NCI-H2196 treated with DMSO at 0.1 percent for 48 hours (cell line): ENCODE measurements around the gene GCKR.

ENCODE experiments used
- DNase-seq: peaks from one replicate; lab custom pipeline; 2025; ENCODE audit not compliant: unreplicated experiment; lab: John Stamatoyannopoulos, UW

The GCKR gene, protein sequence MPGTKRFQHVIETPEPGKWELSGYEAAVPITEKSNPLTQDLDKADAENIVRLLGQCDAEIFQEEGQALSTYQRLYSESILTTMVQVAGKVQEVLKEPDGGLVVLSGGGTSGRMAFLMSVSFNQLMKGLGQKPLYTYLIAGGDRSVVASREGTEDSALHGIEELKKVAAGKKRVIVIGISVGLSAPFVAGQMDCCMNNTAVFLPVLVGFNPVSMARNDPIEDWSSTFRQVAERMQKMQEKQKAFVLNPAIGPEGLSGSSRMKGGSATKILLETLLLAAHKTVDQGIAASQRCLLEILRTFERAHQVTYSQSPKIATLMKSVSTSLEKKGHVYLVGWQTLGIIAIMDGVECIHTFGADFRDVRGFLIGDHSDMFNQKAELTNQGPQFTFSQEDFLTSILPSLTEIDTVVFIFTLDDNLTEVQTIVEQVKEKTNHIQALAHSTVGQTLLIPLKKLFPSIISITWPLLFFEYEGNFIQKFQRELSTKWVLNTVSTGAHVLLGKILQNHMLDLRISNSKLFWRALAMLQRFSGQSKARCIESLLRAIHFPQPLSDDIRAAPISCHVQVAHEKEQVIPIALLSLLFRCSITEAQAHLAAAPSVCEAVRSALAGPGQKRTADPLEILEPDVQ

DNA sequence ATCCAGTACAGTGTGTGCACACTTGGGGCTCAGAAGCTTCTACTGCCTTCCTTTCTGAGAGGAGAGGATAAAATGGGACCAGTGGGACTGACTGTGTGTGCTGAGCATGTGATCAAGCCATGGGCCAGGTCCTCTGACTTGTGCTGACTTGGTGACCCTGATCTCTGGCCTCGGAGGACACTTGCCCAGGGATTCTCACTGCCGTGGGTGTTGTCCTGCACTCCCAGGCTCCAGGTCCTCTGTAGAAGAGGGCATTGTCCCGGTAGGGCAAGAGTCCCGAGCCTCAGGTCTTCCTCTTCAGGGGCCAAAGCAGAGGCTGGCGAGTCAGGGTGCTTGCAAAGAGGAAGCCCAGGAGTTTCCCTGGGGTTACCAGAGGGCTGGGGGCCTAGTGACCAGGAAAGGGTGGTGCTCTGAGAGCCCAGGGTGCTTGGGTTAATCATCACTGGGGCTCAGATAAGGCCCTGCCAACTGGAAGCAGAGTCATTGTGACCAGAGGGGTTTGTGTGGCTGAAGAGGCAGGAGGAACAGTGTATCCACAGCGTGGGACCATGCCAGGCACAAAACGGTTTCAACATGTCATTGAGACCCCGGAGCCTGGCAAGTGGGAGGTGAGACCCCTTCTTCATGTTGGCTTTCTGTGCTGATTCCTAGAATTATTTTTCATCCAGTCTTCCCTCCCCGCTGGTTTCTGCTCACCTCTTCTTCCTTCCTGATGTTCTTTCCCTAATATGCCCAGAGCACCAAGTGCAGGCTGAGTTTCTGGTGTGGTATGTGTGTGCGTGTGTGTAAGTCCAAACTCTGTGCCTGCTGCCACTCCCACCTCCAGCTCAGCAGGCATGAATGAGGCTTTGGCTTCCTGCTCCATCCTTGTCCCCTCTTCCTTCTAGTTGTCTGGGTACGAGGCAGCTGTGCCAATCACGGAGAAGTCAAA lies at the start of gene GCKR:
Gene GCKR, plus strand, starts transcription at position 483 of the 931 bp plus-strand sequence. Its CDS starts 66 bp downstream, at position 549.
- DNase-seq: no peak

DNA sequence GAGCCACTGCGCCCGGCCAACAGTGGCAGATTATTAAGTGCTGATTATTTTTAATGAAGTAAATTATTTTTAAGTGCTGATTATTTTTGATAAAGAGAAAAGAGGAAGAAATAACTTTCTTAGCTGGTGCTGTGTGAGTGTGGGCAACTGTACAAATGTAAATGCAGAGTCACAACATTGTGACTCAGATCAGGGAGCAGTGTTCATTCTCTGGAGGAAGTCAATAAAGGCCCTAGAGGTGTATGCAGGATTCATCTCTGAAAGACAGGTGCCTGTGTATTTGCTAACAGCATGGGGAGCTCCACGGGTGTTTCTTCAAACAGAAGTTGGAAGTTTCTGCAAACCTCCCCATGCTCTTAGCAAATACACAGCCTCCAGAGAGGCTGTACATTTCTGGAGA lies 48.3 kb upstream of the GCKR start:
- no peak for DNase-seq

DNA sequence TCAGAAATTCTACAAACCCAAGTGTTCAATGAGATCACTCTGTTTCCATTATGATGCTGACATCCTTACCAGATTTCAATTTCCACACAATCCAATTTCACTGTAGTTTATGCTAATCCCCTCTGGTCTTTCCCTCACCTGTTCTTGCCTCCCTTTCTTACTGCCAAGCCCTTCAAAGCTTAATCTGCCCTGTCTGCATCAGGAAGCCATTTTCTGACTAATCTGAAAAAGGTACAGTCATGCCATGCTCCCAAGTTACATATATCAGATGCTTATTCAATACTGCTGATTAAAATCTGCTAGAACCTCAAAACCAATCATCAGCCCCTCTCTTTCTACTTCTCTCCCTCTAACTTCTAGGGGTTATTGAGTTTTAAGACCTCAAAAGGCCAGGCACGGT lies 45.5 kb upstream of the GCKR start:
- no peak for DNase-seq

DNA sequence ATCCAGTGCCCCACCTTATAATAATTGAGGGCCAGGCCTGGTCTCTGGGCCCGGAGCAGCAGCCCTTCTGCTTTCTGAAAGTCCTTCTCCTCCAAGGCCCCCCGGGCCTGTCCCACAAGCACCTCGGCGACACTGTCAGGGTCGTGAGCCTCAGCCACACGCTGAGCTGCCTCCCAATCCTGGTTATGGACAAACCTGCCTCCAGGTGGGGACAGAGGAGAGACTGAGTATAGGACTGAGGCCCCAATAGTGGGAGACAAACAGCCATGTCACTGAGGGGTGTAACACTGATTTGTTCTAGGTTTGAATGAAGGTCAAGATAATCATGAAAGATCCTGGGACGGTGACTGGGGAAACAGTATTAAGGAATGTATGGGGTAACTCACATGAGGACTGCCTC lies 42.7 kb upstream of the GCKR start:
- DNase-seq: no peak

DNA sequence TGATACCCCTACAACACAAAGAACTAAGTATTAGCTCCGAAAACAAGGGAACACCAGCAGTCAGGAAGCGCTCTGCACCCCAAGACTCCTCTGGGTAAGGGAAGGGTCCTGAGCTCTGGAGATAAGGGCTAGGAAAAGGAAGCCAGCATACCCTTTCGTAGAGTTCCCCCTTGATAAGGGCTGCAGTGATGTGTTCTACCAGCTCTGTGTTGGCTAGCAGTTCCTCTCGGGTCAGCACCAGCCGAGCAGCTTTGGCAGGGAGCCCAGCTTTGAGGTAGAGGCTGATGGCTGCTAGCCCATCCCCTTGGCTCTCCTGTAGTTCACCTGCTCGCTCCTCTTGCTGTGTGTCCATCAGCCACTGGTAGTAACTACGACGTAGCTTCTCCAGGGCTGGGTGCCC lies 35.5 kb upstream of the GCKR start:
- DNase-seq: peak; percentile 64

DNA sequence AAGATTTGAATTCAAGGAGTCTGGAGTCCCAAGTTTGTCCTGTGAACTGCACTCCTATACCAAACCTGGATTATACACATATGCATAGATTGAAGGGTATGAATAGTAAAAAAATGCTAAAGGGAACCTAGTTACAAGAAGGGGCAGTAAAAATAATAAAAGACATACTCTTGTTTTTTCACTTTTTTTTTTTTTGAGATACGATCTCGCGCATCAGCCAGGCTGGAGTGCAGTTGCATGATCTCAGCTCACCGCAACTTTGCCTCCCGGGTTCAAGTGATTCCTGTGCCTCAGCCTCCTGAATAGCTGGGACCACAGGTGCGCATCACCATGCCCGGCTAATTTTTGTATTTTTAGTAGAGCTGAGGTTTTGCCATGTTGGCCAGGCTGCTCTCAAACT lies 32.2 kb upstream of the GCKR start:
- no peak for DNase-seq

DNA sequence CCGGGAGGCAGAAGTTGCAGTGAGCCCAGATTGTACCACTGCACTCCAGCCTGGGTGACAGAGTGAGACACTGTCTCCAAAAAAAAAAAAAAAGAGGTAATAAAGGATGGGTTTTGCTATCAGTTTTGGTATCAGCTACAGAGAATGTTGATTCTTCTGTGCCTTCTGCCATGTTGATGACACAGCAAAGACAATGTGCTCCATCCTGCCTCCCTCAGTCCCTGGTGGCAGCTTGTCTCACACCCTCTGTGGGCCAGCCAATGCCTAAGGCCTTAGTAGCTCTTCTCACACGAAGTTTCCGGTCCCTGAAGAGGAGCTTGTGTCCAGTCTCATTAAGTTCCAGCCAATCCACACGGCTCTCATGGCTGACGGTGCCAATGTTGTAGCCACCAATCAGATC lies 24.7 kb upstream of the GCKR start:
- no peak for DNase-seq

DNA sequence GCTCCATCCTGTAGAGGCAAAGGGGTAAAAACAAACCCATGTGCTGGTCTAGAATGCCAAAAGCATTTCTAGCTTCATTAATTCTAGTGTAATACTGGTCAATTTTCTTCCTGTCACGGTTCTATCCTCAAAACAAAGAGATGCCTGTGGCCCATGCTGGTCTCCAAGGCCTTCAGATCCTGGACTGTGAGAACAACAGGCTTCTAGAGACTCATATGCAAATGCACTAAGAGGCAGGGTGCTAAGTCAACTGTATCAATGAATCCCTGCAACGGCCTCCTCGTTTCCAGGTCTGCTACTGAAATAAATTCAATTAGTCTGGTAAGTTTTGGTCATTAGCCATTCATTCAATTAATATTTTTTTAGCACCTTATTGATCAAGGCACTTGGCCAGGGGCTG lies 11.1 kb upstream of the GCKR start:
- DNase-seq: no peak

DNA sequence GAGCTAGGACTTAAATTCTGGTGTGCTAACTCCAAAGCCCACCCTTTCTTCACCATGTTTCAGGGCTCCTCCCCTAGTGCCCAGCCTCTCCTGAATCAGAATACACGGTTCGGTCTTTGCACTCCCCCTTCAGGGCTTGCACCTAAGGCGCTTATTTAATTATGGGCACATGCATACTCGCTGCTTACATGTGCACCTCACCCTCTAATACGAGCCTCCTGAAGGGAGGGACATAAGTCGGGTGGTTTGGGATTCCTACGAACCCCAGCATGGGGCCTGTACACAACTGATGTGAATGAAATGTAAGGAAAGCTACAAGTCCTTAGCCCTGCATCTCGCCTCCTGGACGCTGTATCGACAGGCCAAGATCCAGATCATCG lies 7.5 kb upstream of the GCKR start:
- DNase-seq: peak; percentile 34

DNA sequence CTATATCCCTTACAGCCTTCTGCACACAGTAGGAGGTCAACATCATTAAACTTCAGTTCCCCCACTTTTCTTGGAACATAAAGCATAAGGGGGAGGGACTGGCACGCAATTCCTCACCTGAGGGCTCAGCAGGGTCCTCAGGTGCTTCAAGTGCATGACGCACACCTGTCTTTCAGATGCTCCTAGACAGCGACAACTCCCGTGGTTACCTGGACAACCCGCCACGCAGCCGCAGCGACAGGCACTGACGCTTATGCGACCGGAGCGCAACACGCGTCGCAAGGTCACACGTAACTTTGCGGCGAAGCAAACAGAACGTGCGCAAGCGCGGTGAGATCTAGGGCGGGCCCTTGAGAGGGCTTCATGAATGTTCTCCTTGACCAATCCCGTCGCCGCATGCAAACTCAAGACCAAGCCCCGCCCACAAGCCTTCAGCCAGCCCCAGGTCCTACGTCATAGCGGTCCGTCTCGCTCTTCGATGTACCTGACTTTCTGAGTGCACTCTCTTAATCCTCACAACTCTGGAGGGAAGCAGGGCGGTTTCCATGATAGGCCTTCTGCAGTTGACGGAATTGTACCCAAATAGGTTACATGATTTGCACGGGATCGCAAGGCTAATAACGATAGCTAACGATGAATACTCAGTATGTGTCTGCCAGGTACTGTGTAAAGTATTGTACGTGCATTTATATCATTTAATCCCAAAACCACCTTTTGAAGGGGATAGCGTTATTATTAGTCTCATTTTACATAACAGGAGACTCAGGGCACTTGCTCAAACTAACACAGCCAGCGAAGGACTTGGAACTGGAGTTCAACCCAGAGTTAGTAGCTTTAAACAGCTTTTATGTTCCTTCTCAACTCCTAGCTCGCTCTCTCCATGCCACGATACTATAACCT lies 6.9 kb upstream of the GCKR start, which contains the start of gene IFT172:
Gene IFT172, minus strand, starts transcription at position 246 of the 900 bp plus-strand sequence. Its CDS starts 90 bp downstream, at position 156.
- peak; percentile 98 for DNase-seq

DNA sequence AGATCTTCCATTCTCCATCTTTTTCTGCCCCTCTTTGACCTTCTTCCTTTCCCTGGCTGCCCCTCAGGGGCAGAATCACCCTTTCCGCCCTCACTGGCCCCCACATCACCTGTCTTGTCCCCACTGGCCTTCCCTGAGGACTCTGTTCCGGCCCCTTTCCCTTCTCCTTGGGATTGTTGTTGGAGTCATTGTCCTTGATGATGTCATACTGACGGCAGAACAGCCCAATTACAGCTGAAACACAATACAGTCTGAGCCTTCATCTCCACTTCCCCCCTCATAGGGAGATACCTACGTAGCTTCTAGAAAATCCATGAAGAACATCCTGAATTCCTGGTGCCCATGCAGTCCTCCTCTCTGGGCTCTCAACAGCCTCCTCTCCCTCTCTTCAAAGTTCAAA lies 4.1 kb upstream of the GCKR start:
- DNase-seq: no peak

DNA sequence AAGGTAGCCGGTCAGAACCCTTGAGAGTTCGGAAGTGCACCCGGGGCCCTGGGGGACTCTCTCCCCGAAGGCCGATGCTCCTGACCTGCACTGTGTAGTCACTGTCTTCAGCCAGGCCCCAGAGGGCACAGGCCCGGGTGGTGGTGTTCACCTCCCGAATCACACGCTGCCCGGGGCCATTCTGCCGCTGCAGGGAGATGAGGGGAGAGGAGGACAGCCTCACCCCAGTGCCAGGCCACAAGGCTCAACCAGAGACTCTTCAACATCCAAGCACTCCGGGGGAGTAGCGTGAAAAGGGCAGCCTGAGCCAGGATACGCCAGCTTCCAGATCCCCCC lies 2.7 kb upstream of the GCKR start:
- DNase-seq: no peak

DNA sequence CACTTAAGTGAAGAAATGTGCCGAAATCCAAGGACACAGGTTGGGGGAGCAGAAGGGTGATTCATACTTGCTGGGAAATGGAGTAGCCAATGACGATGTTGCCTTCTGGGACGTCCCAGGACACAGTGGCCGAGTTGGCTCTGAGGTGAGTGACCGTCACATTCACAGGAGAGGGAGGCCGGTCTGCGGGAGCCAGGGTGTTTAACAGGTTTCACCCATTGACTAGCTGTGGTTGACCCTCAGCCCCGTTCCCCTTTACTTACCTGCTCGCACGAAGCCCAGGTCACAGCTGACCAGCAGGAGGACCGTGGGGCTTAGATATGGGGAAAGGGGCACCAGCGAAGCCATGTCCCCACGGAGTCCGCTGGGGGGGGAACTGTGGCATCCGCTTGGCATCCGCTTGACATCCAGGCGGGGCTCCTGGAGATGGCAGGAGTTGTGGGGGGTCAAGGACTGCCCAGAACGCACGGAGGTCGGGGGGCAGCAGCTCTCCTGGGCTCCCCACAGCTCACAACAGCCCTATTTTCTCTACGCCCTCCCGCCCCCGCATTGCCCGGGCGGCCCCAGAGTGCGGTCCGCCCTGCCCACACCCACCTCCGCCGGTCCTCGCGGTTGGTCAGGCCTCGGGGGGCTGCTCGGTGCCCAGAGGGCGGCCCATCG lies 2.2 kb upstream of the GCKR start:
- DNase-seq: no peak

DNA sequence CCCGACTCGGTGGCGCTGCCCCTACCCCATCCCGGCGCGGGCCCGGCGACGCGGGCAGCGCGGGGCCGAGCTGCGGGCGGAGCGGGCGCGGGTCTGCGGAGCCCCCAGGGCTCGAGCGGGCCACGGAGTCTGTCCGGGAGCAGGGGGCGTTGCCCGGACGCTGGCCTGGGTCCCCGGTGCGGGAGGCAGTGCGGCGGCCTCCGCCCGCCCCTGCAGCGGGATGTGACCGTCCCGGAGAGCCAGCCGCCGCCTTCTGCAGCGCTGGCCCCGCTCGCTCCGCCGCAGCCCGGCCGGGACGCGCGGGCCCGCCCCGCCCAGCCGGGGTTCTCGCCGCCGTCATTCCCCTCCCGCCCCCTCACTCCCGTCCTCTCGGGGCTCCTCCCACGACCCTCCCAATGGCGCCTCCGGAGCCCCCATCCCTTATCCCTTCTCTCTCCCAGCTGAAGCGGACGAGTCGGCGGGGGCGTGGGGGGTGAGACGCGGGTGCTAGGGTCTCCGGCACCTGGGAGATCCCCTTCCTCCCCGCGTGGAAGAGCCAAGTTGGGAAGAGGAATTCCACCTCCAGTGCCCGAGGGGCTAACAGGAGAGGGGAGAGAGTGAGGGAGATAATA lies 1.6 kb upstream of the GCKR start, which contains the start of gene FNDC4:
Gene FNDC4, minus strand, starts transcription at position 257 of the 611 bp plus-strand sequence. CDS start 521 bp downstream, outside the sequence.
- no peak for DNase-seq

DNA sequence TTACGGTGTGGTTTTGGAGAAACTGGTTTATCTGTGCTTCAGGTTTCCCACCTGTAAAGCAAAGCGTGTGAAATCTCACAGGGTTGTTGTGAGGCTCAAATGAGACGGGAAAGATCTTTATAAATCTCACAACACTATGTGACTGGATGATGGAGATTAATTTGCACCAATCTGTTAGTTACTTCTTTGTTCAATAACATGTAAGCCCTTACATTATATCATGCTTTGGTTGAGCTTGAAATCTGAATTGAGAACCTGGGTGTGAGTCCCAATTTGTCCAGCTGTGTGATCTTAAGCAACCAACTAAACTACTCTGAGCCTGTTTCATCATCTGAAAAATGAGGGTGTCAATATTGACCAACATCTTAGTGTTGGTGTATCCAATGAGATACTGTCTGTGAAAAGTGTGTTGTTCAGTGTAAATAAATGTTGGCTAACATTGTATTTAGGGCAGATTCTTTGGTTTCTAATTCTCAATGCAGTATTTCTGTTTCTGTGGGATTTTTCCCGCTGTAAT lies 741 bp upstream of the GCKR start:
- no peak for DNase-seq

DNA sequence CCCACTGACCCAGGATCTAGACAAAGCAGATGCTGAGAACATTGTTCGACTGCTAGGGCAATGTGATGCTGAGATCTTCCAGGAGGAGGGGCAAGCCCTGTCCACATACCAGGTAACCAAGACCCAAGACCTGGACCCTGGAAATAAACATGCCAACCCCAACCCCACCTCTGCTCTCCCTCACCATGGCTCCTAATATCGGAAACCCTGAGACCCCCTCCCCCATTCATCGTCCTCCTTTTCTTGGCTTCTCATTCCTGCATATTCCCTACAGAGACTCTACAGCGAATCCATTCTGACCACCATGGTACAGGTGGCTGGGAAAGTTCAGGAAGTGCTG lies 619 bp downstream of the GCKR start:
- DNase-seq: no peak

DNA sequence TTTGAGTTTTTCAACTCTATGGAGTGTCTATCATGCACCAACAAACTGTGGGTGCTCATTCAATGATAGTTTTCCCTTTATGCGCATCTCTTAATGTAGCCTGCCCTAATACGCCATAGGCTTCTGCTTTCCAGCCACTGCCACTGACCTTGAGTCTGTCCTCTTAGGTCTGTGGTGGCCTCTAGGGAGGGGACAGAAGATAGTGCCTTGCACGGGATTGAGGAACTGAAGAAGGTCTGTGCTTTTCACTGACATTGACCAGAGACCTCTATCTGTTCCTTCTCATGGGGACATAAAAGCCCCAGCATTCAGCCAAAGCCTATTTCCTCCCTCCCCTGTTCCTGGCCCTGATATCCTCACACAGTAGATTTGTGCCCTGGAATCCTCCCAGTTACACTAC lies 2.3 kb downstream of the GCKR start:
- DNase-seq: no peak

DNA sequence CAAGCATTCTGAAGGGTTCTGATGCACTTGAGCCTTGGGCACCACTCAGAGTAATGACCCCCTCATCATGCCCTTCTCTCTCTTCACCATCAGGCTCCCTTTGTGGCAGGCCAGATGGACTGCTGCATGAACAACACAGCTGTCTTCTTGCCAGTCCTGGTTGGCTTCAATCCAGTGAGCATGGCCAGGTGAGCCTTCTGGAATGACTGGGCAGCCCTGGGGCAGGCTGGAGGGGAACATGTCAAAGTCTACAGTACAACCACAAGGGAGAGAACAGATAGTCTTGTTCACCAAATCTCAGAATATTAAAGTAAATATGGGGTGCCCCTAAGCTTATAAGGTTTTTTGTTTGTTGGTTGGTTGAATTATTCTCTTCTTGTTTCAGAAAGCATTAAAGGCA lies 4.4 kb downstream of the GCKR start:
- DNase-seq: peak; percentile 39

DNA sequence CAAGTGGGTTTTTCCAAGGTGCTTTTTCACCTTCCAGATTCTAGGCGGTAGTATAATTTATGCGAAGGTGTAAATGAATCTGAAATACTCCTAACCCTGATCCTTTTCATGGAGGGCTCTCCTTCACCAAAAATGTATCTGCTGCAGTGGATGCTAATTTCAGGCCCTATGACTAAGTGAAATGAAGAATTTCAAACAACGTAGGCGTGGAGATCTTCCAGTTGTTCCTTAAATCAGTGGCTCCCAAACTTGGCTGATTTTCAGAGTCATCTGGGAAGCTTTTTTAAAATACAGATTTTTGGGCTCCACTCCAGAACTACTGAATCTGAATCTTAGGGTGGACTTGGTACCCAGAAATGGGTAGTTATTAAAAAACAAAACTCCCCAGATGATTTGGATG lies 5.5 kb downstream of the GCKR start:
- no peak for DNase-seq
